ENCODE data around the gene ADAM11. TPM values are rescaled to one million over a fixed set of nuclear protein-coding genes. Genes with fewer than 3 reads are reported as not detected.

Gene ADAM11
- total and polyA plus RNA-seq, 2 of the 13 experiments (the other 11 are each of a cell fraction or from before 2014, with no cell fraction given): 0.38 to 0.91 TPM

- TF ChIP-seq RARA (CRISPR knock-in tag; IDR thresholded peaks at IDR 0.05) (0 out of 2 replicates have a peak, but pooled peaks have one; percentile 11), CBX2 (IDR thresholded peaks at IDR 0.05; ENCODE audit: low read depth, low read length) (no peak), CBX2 (CRISPR knock-in tag; IDR thresholded peaks at IDR 0.05; ENCODE audit: low read depth) (no peak), GABPB1 (CRISPR knock-in tag; IDR thresholded peaks at IDR 0.05) (peak; percentile 58), ELF4 (CRISPR knock-in tag; IDR thresholded peaks at IDR 0.05; ENCODE audit: borderline replicate concordance) (no peak), ZFP62 (CRISPR knock-in tag; IDR thresholded peaks at IDR 0.05) (no peak), SRSF1 (optimal IDR thresholded peaks at IDR 0.05; ENCODE audit: low read depth, low read length) (no peak), PAWR (CRISPR knock-in tag; IDR thresholded peaks at IDR 0.05; ENCODE audit: borderline replicate concordance) (no peak), MEIS1 (CRISPR knock-in tag; IDR thresholded peaks at IDR 0.05; ENCODE audit: borderline replicate concordance) (no peak), ZMYM4 (CRISPR knock-in tag; IDR thresholded peaks at IDR 0.05) (no peak), ZSCAN30 (CRISPR knock-in tag; IDR thresholded peaks at IDR 0.05) (no peak), POLR2AphosphoS5 (IDR thresholded peaks at IDR 0.05; ENCODE audit: low read depth, low read length) (0 out of 2 replicates have a peak, but pooled peaks have one; percentile 36), ZNF501 (CRISPR knock-in tag; IDR thresholded peaks at IDR 0.05) (peak; percentile 47; the same call in 1 of the 2 replicates), ZNF207 (IDR thresholded peaks at IDR 0.05; ENCODE audit: borderline replicate concordance) (no peak), ZNF235 (CRISPR knock-in tag; IDR thresholded peaks at IDR 0.05; ENCODE audit: borderline replicate concordance) (no peak), DRAP1 (CRISPR knock-in tag; IDR thresholded peaks at IDR 0.05) (0 out of 2 replicates have a peak, but pooled peaks have one; percentile 38), ZNF576 (CRISPR knock-in tag; IDR thresholded peaks at IDR 0.05) (no peak), ETV5 (CRISPR knock-in tag; IDR thresholded peaks at IDR 0.05; ENCODE audit: borderline replicate concordance) (peak; percentile 74), ZMAT5 (CRISPR knock-in tag; IDR thresholded peaks at IDR 0.05; ENCODE audit: borderline replicate concordance, low read depth) (no peak), ZNF143 (CRISPR knock-in tag; IDR thresholded peaks at IDR 0.05) (no peak), ZNF75D (CRISPR knock-in tag; IDR thresholded peaks at IDR 0.05; ENCODE audit: borderline replicate concordance) (no peak), SMC3 (IDR thresholded peaks at IDR 0.05; ENCODE audit: low read length) (no peak), STAT6 (CRISPR knock-in tag; IDR thresholded peaks at IDR 0.05; ENCODE audit: borderline replicate concordance) (no peak), TCF7L2 (IDR thresholded peaks at IDR 0.05; ENCODE audit: low read depth, low read length) (no peak), MAFG (CRISPR knock-in tag; IDR thresholded peaks at IDR 0.05) (no peak), CREB3 (CRISPR knock-in tag; IDR thresholded peaks at IDR 0.05) (no peak)
These were observed 5.6 kb upstream of the ADAM11 start (continued) for GRCh38 chr17:44752953-44753861.
